NCI-H2196 (cell line): ENCODE data around the gene COL9A1.

ENCODE experiments used
- DNase-seq: peaks from one replicate; lab custom pipeline; 2025; ENCODE audit not compliant: unreplicated experiment; lab: John Stamatoyannopoulos, UW

COL9A1 gene

GRCh38 chr6:70176842-70177550 lies 125.9 kb downstream of the COL9A1 start:
- DNase-seq, result no peak

DNA sequence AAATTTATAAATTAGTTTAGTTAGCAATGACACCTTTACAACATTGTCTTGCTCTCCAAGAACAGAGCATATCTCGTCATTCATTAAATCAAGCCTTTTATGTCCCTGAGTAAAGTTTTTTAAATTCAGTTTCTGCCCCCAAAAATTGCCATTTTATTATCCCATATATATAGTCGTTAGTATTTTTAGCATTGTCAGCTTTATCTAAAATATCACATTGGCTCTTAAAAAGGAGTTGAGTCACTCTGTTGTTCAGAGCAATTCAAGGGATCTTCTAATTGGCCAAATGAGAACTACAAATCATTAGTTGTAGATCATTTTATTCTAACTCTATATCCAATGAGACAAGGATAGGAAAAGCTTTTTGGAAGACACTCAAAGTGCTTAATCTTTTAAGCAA lies 127.1 kb downstream of the COL9A1 start:
- DNase-seq, result no peak

DNA sequence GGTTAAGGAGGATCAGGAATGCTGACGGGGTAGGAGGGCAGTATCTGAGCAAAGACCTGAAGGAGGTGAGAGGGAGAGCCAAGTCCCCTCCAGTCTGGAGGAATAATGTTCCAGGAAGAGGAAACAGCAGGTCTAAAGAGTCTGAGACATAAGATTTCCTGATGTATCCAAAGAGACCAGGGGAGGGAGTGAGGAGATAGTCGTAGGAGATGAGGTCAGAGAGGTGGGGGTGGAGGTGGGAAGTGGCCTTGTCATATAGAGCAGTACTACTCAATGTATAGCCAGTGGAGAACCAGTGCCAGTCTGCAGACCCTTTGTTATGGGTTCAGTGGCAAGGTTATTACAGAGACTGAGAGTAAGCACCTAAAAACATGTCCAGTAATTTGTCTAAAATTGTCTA lies 130.6 kb downstream of the COL9A1 start:
- no peak for DNase-seq

- no peak for DNase-seq
Measured at GRCh38 chr6:70171236-70171635, 131.6 kb downstream of the COL9A1 start.

- DNase-seq, result no peak
Measured at GRCh38 chr6:70168681-70169377, 134.1 kb downstream of the COL9A1 start.
